GM10266 (cell line): ENCODE measurements around the gene CUTA.
"Not testable (repeated sequence)": the region's sequence is repeated elsewhere in the genome, so short reads cannot be mapped to it uniquely, and the experiment has no call there.

Experiments used
- DNase-seq: peaks from one replicate; pipeline ENCODE4 v3.0.0; 2012; ENCODE audit errors: extremely low spot score
- CTCF ChIP-seq: IDR thresholded peaks from 2 replicates; pipeline ENCODE4 v1.5.1; 2012; ENCODE audit warnings: mild to moderate bottlenecking, low read depth; ENCODE audit not compliant: control insufficient read depth, insufficient read depth; ENCODE audit errors: missing control alignments

Gene CUTA

GRCh38 chr6:33372526-33373123 is 45.3 kb downstream of the CUTA start:
- no peak for TF ChIP-seq CTCF
- no peak for DNase-seq

GRCh38 chr6:33371901-33372300 is 46.0 kb downstream of the CUTA start:
- not testable (repeated sequence) for DNase-seq

GRCh38 chr6:33367715-33368025 is 50.2 kb downstream of the CUTA start:
- not testable (repeated sequence) for DNase-seq

GRCh38 chr6:33367009-33367714 is 50.7 kb downstream of the CUTA start:
- no peak for TF ChIP-seq CTCF
- no peak for DNase-seq
